A549 (cell line): ENCODE results near the gene CXCL6. TPM values are rescaled to one million over a fixed set of nuclear protein-coding genes. Genes with fewer than 3 reads are reported as not detected.

Source experiments
- ATAC-seq, 2 experiments: fragments of 200-7000 bp in 1 of 2; fragments of >200 bp in 1 of 2; cut with Nextera tagmentation in 1 of 2; cut with Tn5 transposase in 1 of 2; 3 replicates each; pipeline versions ENCODE4 v1.8.0 to v1.9.1; 2018 to 2020; ENCODE audit warnings: mild to moderate bottlenecking in 1 of 2, moderate library complexity in 1 of 2
- CTCF ChIA-PET: fragments of 300-600 bp; sonication (Branson Sonifier 250); formaldehyde crosslinking; extraction: SDS; loops from one replicate; lab custom pipeline; 2021; ENCODE audit warnings: antibody characterized with exemption, inconsistent platforms; lab: Yijun Ruan, JAX
- POLR2A ChIA-PET: fragments of 350-600 bp; formaldehyde crosslinking; extraction: SDS; loops from one replicate; lab custom pipeline; 2021; ENCODE audit warnings: antibody characterized with exemption, inconsistent platforms; lab: Yijun Ruan, JAX
- DNase-seq, 2 experiments: peaks; one replicate each; pipeline versions ENCODE4 v3.0.0 to v3.0.0-alpha.2; 2011 to 2016; ENCODE audit warnings: low read depth in 1 of 2, low spot score in 1 of 2
- FAIRE-seq: peaks from 2 replicates; lab custom pipeline; 2011; peaks lifted over from hg19 to GRCh38; lab: Jason Lieb, UNC
- H3K27ac ChIP-seq, 2 experiments: fragments of >200 bp; sonication (Bioruptor Twin); formaldehyde crosslinking; 3 replicates each; pipeline ENCODE4 v1.5.1; 2016 to 2017
- H3K4me1 ChIP-seq: fragments of >200 bp; sonication (Bioruptor Twin); formaldehyde crosslinking; 3 replicates; pipeline ENCODE4 v1.6.1; 2016
- H3K4me2 ChIP-seq: fragments of >200 bp; sonication (Bioruptor Twin); formaldehyde crosslinking; 3 replicates; pipeline ENCODE4 v1.6.1; 2016
- H3K4me3 ChIP-seq: fragments of >200 bp; sonication (Bioruptor Twin); formaldehyde crosslinking; 3 replicates; pipeline ENCODE4 v1.5.1; 2016
- H3K9me3 ChIP-seq: fragments of >200 bp; sonication (Bioruptor Twin); formaldehyde crosslinking; 3 replicates; pipeline ENCODE4 v1.6.1; 2016
- ATOH8 ChIP-seq: fragments of 250-450 bp; sonication (Bioruptor Pico); IDR thresholded peaks from 2 replicates; pipeline ENCODE4 v1.5.0; 2020; ENCODE audit warnings: low read depth, mild to moderate bottlenecking, moderate library complexity
- BCL3 ChIP-seq: fragments of >200 bp; sonication (Bioruptor Twin); formaldehyde crosslinking; IDR thresholded peaks from 3 replicates; pipeline ENCODE4 v1.6.1; 2016
- CEBPB ChIP-seq, 2 experiments: fragments of >200 bp in 1 of 2; sonication (Bioruptor Twin) in 1 of 2; formaldehyde crosslinking in 1 of 2; IDR thresholded peaks; 2 replicates each; pipeline ENCODE4 v1.6.1; 2012 to 2016
- CHD2 ChIP-seq: fragments of 150-350 bp; IDR thresholded peaks from 2 replicates; pipeline ENCODE4 v1.6.1; 2014; ENCODE audit warnings: low read length; ENCODE audit not compliant: partially characterized antibody
- CTCF ChIP-seq: fragments of >200 bp; sonication (Bioruptor Twin); formaldehyde crosslinking; IDR thresholded peaks from 3 replicates; pipeline ENCODE4 v1.5.1; 2016
- EHF ChIP-seq: fragments of 250-450 bp; sonication (Bioruptor Pico); IDR thresholded peaks from 2 replicates; pipeline ENCODE4 v1.5.0; 2020; ENCODE audit warnings: mild to moderate bottlenecking
- FOXS1 ChIP-seq: fragments of 250-450 bp; sonication (Bioruptor Pico); IDR thresholded peaks from 2 replicates; pipeline ENCODE4 v1.5.0; 2020; ENCODE audit warnings: mild to moderate bottlenecking, moderate library complexity
- HOXB5 ChIP-seq: fragments of 250-450 bp; sonication (Bioruptor Pico); IDR thresholded peaks from 2 replicates; pipeline ENCODE4 v1.5.0; 2020; ENCODE audit warnings: mild to moderate bottlenecking, moderate library complexity
- KDM5A ChIP-seq: fragments of 200-600 bp; sonication (generic); IDR thresholded peaks from 2 replicates; pipeline ENCODE4 v1.6.1; 2016; ENCODE audit warnings: antibody characterized with exemption, mild to moderate bottlenecking
- MAZ ChIP-seq: fragments of 150-350 bp; IDR thresholded peaks from 2 replicates; pipeline ENCODE4 v1.6.1; 2014; ENCODE audit warnings: antibody characterized with exemption, low read depth, low read length, borderline replicate concordance
- MYC ChIP-seq: IDR thresholded peaks from 2 replicates; pipeline ENCODE4 v1.6.1; 2012; ENCODE audit warnings: mild to moderate bottlenecking, inconsistent platforms, low read length, improper control_type of control experiment, borderline replicate concordance
- NPAS2 ChIP-seq: fragments of 250-450 bp; sonication (Bioruptor Pico); IDR thresholded peaks from 2 replicates; pipeline ENCODE4 v1.8.0; 2022; ENCODE audit warnings: mild to moderate bottlenecking, moderate library complexity, borderline replicate concordance
- NR3C1 ChIP-seq: fragments of >200 bp; sonication (Bioruptor Twin); formaldehyde crosslinking; IDR thresholded peaks from 3 replicates; pipeline ENCODE4 v1.6.1; 2017
- RAD21 ChIP-seq, 2 experiments: fragments of >200 bp in 1 of 2; sonication (Bioruptor Twin) in 1 of 2; formaldehyde crosslinking in 1 of 2; IDR thresholded peaks in 1 of 2; conservative IDR thresholded peaks in 1 of 2; 2 replicates in 1 of 2; 3 replicates in 1 of 2; pipeline ENCODE4 v1.6.1; 2012 to 2018; ENCODE audit warnings: inconsistent platforms in 1 of 2
- REST ChIP-seq: fragments of 200-600 bp; sonication (generic); IDR thresholded peaks from 2 replicates; pipeline ENCODE4 v1.6.1; 2016; ENCODE audit warnings: antibody characterized with exemption, mild to moderate bottlenecking, moderate library complexity
- SREBF2 ChIP-seq: fragments of 450-650 bp; IDR thresholded peaks from 2 replicates; pipeline ENCODE4 v1.6.1; 2014; ENCODE audit warnings: mild to moderate bottlenecking, moderate library complexity
- TP53 ChIP-seq: fragments of 250-450 bp; sonication (Bioruptor Pico); IDR thresholded peaks from 2 replicates; pipeline ENCODE4 v1.5.0; 2021; ENCODE audit warnings: mild to moderate bottlenecking, moderate library complexity
- ZC3H11A ChIP-seq: fragments of 450-650 bp; IDR thresholded peaks from 2 replicates; pipeline ENCODE4 v1.6.1; 2014; ENCODE audit warnings: antibody characterized with exemption, mild to moderate bottlenecking
- ZFP36 ChIP-seq: fragments of 450-650 bp; IDR thresholded peaks from 2 replicates; pipeline ENCODE4 v1.6.1; 2014; ENCODE audit warnings: borderline replicate concordance; ENCODE audit not compliant: partially characterized antibody
- ZNF302 ChIP-seq: fragments of 250-450 bp; sonication (Bioruptor Pico); IDR thresholded peaks from 2 replicates; pipeline ENCODE4 v1.9.0; 2021; ENCODE audit warnings: inconsistent platforms, mild to moderate bottlenecking, moderate library complexity
- polyA plus RNA-seq, 4 experiments: library from polyadenylated mRNA; depleted of rRNA in 3 of 4; stranded (reverse); fragments of >200 nt; fragmentation: RNase III in 1 of 4; extraction: RNeasy Plus Mini Kit Qiagen cat#74134 plus additional on column Dnase treatment in 1 of 4; gene quantifications; 2 replicates in 3 of 4; 3 replicates in 1 of 4; pipeline ENCODE4 v1.2.3, GENCODE V29; 2011 to 2017

CXCL6 gene
- polyA plus RNA-seq, 2 of the 4 experiments (the other 2 are of a cell fraction) = 0.06 TPM; not detected in 1

- no peaks in the 10 kb centered on the region for H3K9me3 ChIP-seq
- H3K4me2 ChIP-seq = no peak overlapping the region
- no peak overlapping the region for H3K27ac ChIP-seq
- no peak overlapping the region for H3K4me3 ChIP-seq
- DNase-seq = no peak
- ChIA-PET CTCF (interaction anchor here (0.9 kb wide), 1 partner anchor 160 kb away, joined by 3 read pairs; no protein-coding TSS in a partner anchor), POLR2A (no interaction called here)
- TF ChIP-seq KDM5A (no peak), RAD21 (conservative IDR thresholded peaks at IDR 0.05 in 1 of 2, IDR thresholded peaks at IDR 0.05 in 1 of 2) (no peak), SREBF2 (no peak), TP53 (CRISPR knock-in tag) (no peak), REST (no peak), HOXB5 (CRISPR knock-in tag) (no peak), CHD2 (no peak), ZFP36 (no peak), BCL3 (no peak), MYC (no peak), EHF (CRISPR knock-in tag) (no peak), NR3C1 (no peak), ZC3H11A (no peak), CTCF (no peak), CEBPB (IDR thresholded peaks at IDR 0.05) (no peak), MAZ (no peak), ZNF302 (no peak), ATOH8 (CRISPR knock-in tag) (no peak), NPAS2 (CRISPR knock-in tag) (no peak), FOXS1 (CRISPR knock-in tag) (no peak)
- no peak for ATAC-seq
- no peaks in the 10 kb centered on the region for H3K4me1 ChIP-seq
- no peak for FAIRE-seq
Observed at GRCh38 chr4:73822812-73823504, 13.5 kb upstream of the CXCL6 start.
